Measurements from ENCODE around the gene TBC1D5. TPM values are rescaled to one million over a fixed set of nuclear protein-coding genes. Genes with fewer than 3 reads are reported as not detected.

Gene TBC1D5
- total and polyA plus RNA-seq, 2 of the 8 experiments (the other 6 are each of a cell fraction or from before 2014, with no cell fraction given), result 11.0 to 22.9 TPM

GRCh38 chr3:17755836-17756235 lies 13.4 kb upstream of the TBC1D5 start (continued):
- no peak for TF ChIP-seq SIRT6 (IDR thresholded peaks at IDR 0.05; ENCODE audit: low read length)
- TF ChIP-seq YY1 (IDR thresholded peaks at IDR 0.05; ENCODE audit: low read depth, low read length), result no peak
- no peak for TF ChIP-seq RAD21 (IDR thresholded peaks at IDR 0.05 in 1 of 2, conservative IDR thresholded peaks at IDR 0.05 in 1 of 2; ENCODE audit: low read depth in 2 of 2, low read length in 2 of 2)
- no peak for TF ChIP-seq CEBPB (IDR thresholded peaks at IDR 0.05; ENCODE audit: low read depth, low read length)
